Measurements from ENCODE around the gene C3.
"Not testable (repeated sequence)": the region's sequence is repeated elsewhere in the genome, so short reads cannot be mapped to it uniquely, and the experiment has no call there.

Gene C3

GRCh38 chr19:6712231-6712630 is 8.2 kb downstream of the C3 start:
- no peak for DNase-seq

GRCh38 chr19:6711605-6712004 is 8.8 kb downstream of the C3 start:
- DNase-seq = no peak

GRCh38 chr19:6711078-6711361 is 9.4 kb downstream of the C3 start:
- DNase-seq = no peak

- no peak for DNase-seq
Observed at GRCh38 chr19:6710273-6711077, 10.0 kb downstream of the C3 start.

GRCh38 chr19:6709549-6709948 is 10.9 kb downstream of the C3 start:
- DNase-seq = no peak

GRCh38 chr19:6708913-6709312 is 11.5 kb downstream of the C3 start:
- DNase-seq = not testable (repeated sequence)

- DNase-seq = no peak
Observed at GRCh38 chr19:6708346-6708745, 12.1 kb downstream of the C3 start.

- no peak for DNase-seq
Observed at GRCh38 chr19:6707658-6708018, 12.8 kb downstream of the C3 start.

GRCh38 chr19:6707011-6707657 is 13.3 kb downstream of the C3 start:
- no peak for DNase-seq

GRCh38 chr19:6706633-6706958 is 13.9 kb downstream of the C3 start:
- DNase-seq = no peak

GRCh38 chr19:6705931-6706632 is 14.4 kb downstream of the C3 start:
- DNase-seq = no peak

GRCh38 chr19:6700586-6701316 is 19.7 kb downstream of the C3 start:
- no peak for DNase-seq

- DNase-seq = no peak
Observed at GRCh38 chr19:6699935-6700334, 20.5 kb downstream of the C3 start.

GRCh38 chr19:6697291-6697690 is 23.2 kb downstream of the C3 start:
- no peak for DNase-seq

GRCh38 chr19:6696239-6696820 is 24.1 kb downstream of the C3 start:
- DNase-seq = no peak

GRCh38 chr19:6694147-6694815 is 26.2 kb downstream of the C3 start:
- DNase-seq = no peak

- DNase-seq = no peak
Observed at GRCh38 chr19:6693681-6694080, 26.8 kb downstream of the C3 start.

- no peak for DNase-seq
Observed at GRCh38 chr19:6693056-6693471, 27.4 kb downstream of the C3 start.

- DNase-seq = no peak
Observed at GRCh38 chr19:6692027-6692426, 28.4 kb downstream of the C3 start.

- DNase-seq = no peak
Observed at GRCh38 chr19:6691342-6691741, 29.1 kb downstream of the C3 start.

- no peak for DNase-seq
Observed at GRCh38 chr19:6690160-6690885, 30.1 kb downstream of the C3 start.

GRCh38 chr19:6687114-6687513 is 33.3 kb downstream of the C3 start:
- no peak for DNase-seq

Measured in eye (tissue), 1 donor.